Naive thymus-derived CD4-positive, alpha-beta T cell (primary cell): ENCODE results near the gene CD247. TPM values are rescaled to one million over a fixed set of nuclear protein-coding genes. Genes with fewer than 3 reads are reported as not detected.

ENCODE experiments used
- ATAC-seq: fragments of 150-1000 bp; cut with Tn5 transposase; 2 replicates; pipeline ENCODE4 v1.10.0; 2021; ENCODE audit warnings: mild to moderate bottlenecking, moderate library complexity
- CTCF ChIA-PET: fragments of 350-600 bp; sonication (Branson Sonifier 250); formaldehyde crosslinking; loops from one replicate; lab custom pipeline; 2021; ENCODE audit warnings: antibody characterized with exemption; lab: Charles Lee
- POLR2A ChIA-PET: fragments of 350-600 bp; sonication (Branson Sonifier 250); formaldehyde crosslinking; loops from one replicate; lab custom pipeline; 2021; ENCODE audit warnings: antibody characterized with exemption, inconsistent platforms; lab: Charles Lee
- DNase-seq, 9 donors: peaks; one replicate each; pipeline versions ENCODE4 v3.0.0 to v3.0.0-alpha.2; 2020 to 2022; ENCODE audit warnings: mixed read lengths in 1 of 9
- H3K27ac ChIP-seq: one replicate; pipeline ENCODE4 v1.7.0; 2013; ENCODE audit warnings: mild to moderate bottlenecking, low read depth, low read length, moderate library complexity
- H3K27me3 ChIP-seq, 2 donors: one replicate each; pipeline ENCODE4 v1.7.0; 2013; ENCODE audit warnings: low read length in 2 of 2, mild to moderate bottlenecking in 2 of 2, moderate library complexity in 2 of 2; ENCODE audit not compliant: control insufficient read depth in 2 of 2, insufficient read depth in 2 of 2
- H3K36me3 ChIP-seq, 3 experiments: 1 replicate in 2 of 3; 2 replicates in 1 of 3; pipeline ENCODE4 v1.7.0; 2013; ENCODE audit warnings: low read length in 3 of 3, mild to moderate bottlenecking in 3 of 3, moderate library complexity in 1 of 3; ENCODE audit not compliant: insufficient read depth in 3 of 3, control insufficient read depth in 2 of 3
- H3K4me1 ChIP-seq, 2 donors: one replicate each; pipeline ENCODE4 v1.7.0; 2013; ENCODE audit warnings: low read length in 2 of 2, mild to moderate bottlenecking in 2 of 2, moderate library complexity in 1 of 2; ENCODE audit not compliant: control insufficient read depth in 2 of 2, insufficient read depth in 2 of 2
- H3K4me3 ChIP-seq: 2 replicates; pipeline ENCODE4 v1.7.0; 2013; ENCODE audit warnings: mild to moderate bottlenecking, low read length
- H3K9me3 ChIP-seq, 3 experiments: 1 replicate in 2 of 3; 2 replicates in 1 of 3; pipeline ENCODE4 v1.7.0; 2013; ENCODE audit warnings: low read length in 3 of 3; ENCODE audit not compliant: control insufficient read depth in 2 of 3
- H3K27ac Mint-ChIP-seq, 9 donors: one replicate each; pipeline ENCODE4 v1.8.0; 2020 to 2022; ENCODE audit warnings: mixed read lengths in 9 of 9, mild to moderate bottlenecking in 8 of 9, moderate library complexity in 5 of 9, inconsistent platforms in 2 of 9
- H3K27me3 Mint-ChIP-seq, 5 donors: one replicate each; pipeline ENCODE4 v1.8.0; 2021 to 2022; ENCODE audit warnings: mixed read lengths in 5 of 5, mild to moderate bottlenecking in 1 of 5
- H3K36me3 Mint-ChIP-seq, 5 donors: one replicate each; pipeline ENCODE4 v1.8.0; 2020 to 2022; ENCODE audit warnings: mixed read lengths in 5 of 5, mild to moderate bottlenecking in 3 of 5, inconsistent platforms in 1 of 5
- H3K4me1 Mint-ChIP-seq, 7 donors: one replicate each; pipeline ENCODE4 v1.8.0; 2020 to 2022; ENCODE audit warnings: mixed read lengths in 7 of 7, mild to moderate bottlenecking in 3 of 7, inconsistent platforms in 1 of 7
- H3K4me3 Mint-ChIP-seq, 10 donors: one replicate each; pipeline ENCODE4 v1.8.0; 2020 to 2022; ENCODE audit warnings: mild to moderate bottlenecking in 10 of 10, mixed read lengths in 10 of 10, moderate library complexity in 6 of 10, inconsistent platforms in 2 of 10
- H3K9me3 Mint-ChIP-seq, 11 donors: one replicate each; pipeline ENCODE4 v1.8.0; 2020 to 2022; ENCODE audit warnings: mixed read lengths in 11 of 11, mild to moderate bottlenecking in 4 of 11, inconsistent platforms in 1 of 11, moderate library complexity in 1 of 11
- intact Hi-C, 2 donors: fragments of 100-400 bp; cut with micrococcal nuclease; formaldehyde crosslinking; loops; one replicate each; pipeline ENCODE4 v1.15.1; 2023
- polyA plus RNA-seq, 2 donors: library from polyadenylated mRNA; unstranded; fragments of 300-500 nt; fragmentation: Illumina TruSeq; gene quantifications; one replicate each; pipeline ENCODE4 v1.2.3, GENCODE V29; 2021
- total RNA-seq, 6 experiments: library from RNA in 5 of 6; stranded (reverse) in 5 of 6; gene quantifications; 1 replicate in 5 of 6; 2 replicates in 1 of 6; pipeline ENCODE4 v1.2.3 and lab custom pipeline; 2021 to 2026

The CD247 gene
- total and polyA plus RNA-seq, 7 experiments from 2014 or later, result 246 to 476 (median 352) TPM

GRCh38 chr1:167512046-167512654, 6.2 kb downstream of the CD247 start:
- DNase-seq, result no peak
- Histone ChIP-seq H3K9me3 (no peaks in the 10 kb centered on the region), H3K4me3 (peak overlapping the region; percentile 46), H3K27me3 (no peaks in the 10 kb centered on the region), H3K36me3 (peaks cover 0 to 32% (median 4%) of the 10 kb centered on the region in 3 experiments), H3K4me1 (peaks cover 51 to 54% of the 10 kb centered on the region in 2 donors), H3K27ac (peak overlapping the region; percentile 96)
- intact Hi-C loops, result no loop called here
- H3K27ac Mint-ChIP-seq, result peak overlapping the region; percentile 75 to 100 (median 94)
- H3K36me3 Mint-ChIP-seq, result peaks cover 12 to 69% (median 62%) of the 10 kb centered on the region in 5 donors
- peaks cover 46 to 89% (median 68%) of the 10 kb centered on the region in 7 donors for H3K4me1 Mint-ChIP-seq
- ChIA-PET CTCF (interaction anchor here (0.6 kb wide), 1 partner anchor 110 kb away, joined by 4 read pairs; no protein-coding TSS in a partner anchor), POLR2A (interaction anchor here (0.7 to 4.2 kb wide), 12 partner anchors 9 to 267 kb away, joined by 3 to 43 read pairs (median 5); no protein-coding TSS in a partner anchor)
- H3K4me3 Mint-ChIP-seq, result peak overlapping the region; percentile 79 to 100 (median 90)
- no peak for ATAC-seq
- H3K9me3 Mint-ChIP-seq, result peaks cover 0 to 3% (median 0%) of the 10 kb centered on the region in 11 donors
- H3K27me3 Mint-ChIP-seq, result no peaks in the 10 kb centered on the region

DNA sequence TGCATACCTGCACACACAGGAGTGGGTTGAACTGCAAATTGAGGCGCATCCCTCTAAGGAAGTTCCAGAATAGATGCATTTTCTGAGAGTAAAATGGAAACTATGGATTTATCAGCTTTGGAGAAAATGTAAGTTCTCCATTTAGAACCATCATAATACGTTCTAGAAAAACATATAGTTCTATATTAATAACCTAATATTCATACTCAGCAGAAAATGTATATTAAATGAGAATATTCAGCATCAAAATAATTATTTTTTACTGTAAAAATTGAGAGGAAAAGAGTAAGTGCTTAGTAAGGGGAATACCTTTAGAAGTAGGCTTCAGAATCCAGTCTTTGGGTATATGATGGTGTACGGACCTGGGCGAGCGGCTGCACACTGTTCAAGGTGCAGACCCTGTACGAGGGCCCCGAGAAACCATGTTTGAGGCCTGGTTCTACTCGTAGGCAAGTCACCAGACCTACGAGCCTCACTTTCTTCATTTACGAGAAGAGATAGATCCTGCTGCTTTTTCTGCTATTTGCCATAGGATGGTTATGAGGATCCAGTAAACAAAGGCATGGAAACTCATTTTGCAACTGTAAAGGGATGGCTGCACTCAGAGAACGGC, 6.8 kb downstream of the CD247 start:
- H3K4me1 Mint-ChIP-seq, result peaks cover 52 to 96% (median 73%) of the 10 kb centered on the region in 7 donors
- intact Hi-C loops, result no loop called here
- peaks cover 6 to 67% (median 57%) of the 10 kb centered on the region in 5 donors for H3K36me3 Mint-ChIP-seq
- POLR2A ChIA-PET, result interaction anchor here (0.7 to 4.2 kb wide), 12 partner anchors 9 to 116 kb away, joined by 3 to 43 read pairs (median 4); no protein-coding TSS in a partner anchor
- peak overlapping the region in 8 of 9 donors; percentile 85 to 100 (median 94) for H3K27ac Mint-ChIP-seq
- H3K9me3 Mint-ChIP-seq, result peaks cover 0 to 3% (median 0%) of the 10 kb centered on the region in 11 donors
- peaks cover 0 to 31% (median 4%) of the 10 kb centered on the region in 3 experiments for H3K36me3 ChIP-seq
- DNase-seq (no peak), ATAC-seq (no peak)
- no peaks in the 10 kb centered on the region for H3K27me3 Mint-ChIP-seq
- no peaks in the 10 kb centered on the region for H3K27me3 ChIP-seq
- H3K27ac ChIP-seq, result peak overlapping the region; percentile 96
- H3K4me1 ChIP-seq, result peaks cover 52 to 61% of the 10 kb centered on the region in 2 donors
- peak overlapping the region; percentile 79 to 100 (median 90) for H3K4me3 Mint-ChIP-seq
- peak overlapping the region; percentile 46 for H3K4me3 ChIP-seq
- no peaks in the 10 kb centered on the region for H3K9me3 ChIP-seq
- CTCF ChIA-PET, result interaction anchor here (0.6 kb wide), 1 partner anchor 109 kb away, joined by 4 read pairs; no protein-coding TSS in a partner anchor

DNA sequence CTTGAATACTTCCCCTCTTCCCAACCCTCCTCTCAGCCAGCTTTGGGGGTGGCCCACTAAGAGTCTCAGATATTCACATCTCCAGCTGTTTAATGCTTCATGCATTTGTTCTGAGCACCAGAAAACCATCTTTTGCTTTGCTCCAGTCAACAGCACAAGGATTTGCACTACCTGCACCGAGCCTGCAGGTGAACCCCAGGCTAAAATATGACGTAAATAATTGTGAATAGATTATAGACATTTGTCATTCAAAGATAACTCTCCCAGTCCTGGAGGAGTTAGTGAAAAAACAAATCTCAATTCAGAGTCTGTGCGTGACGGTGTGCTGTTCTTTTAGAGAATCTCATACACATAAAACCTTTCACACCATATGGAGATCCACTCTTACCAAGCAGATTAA, 7.4 kb downstream of the CD247 start:
- Histone ChIP-seq H3K27ac (peak overlapping the region; percentile 96), H3K36me3 (peaks cover 0 to 31% (median 4%) of the 10 kb centered on the region in 3 experiments), H3K4me3 (peak overlapping the region; percentile 29), H3K4me1 (peaks cover 54 to 66% of the 10 kb centered on the region in 2 donors), H3K27me3 (no peaks in the 10 kb centered on the region), H3K9me3 (no peaks in the 10 kb centered on the region)
- Mint-ChIP-seq H3K36me3 (peaks cover 6 to 64% (median 51%) of the 10 kb centered on the region in 5 donors), H3K4me3 (peak overlapping the region; percentile 58 to 100 (median 90)), H3K4me1 (peaks cover 55 to 98% (median 79%) of the 10 kb centered on the region in 7 donors), H3K27ac (peak overlapping the region; percentile 48 to 100 (median 94)), H3K27me3 (no peaks in the 10 kb centered on the region), H3K9me3 (peaks cover 0 to 3% (median 0%) of the 10 kb centered on the region in 11 donors)
- CTCF ChIA-PET, result no interaction called here
- ATAC-seq (peak; percentile 63), DNase-seq (peak in 4 of 9 donors; percentile 35 to 62 (median 45))
- intact Hi-C loops, result loop anchor here in 1 of 2 donors (1.0 kb wide), 2 partner anchors 7 to 11 kb away; partner anchors contain the start of gene CD247
- POLR2A ChIA-PET, result interaction anchor here (0.7 to 4.2 kb wide), 12 partner anchors 9 to 73 kb away, joined by 3 to 43 read pairs (median 4); no protein-coding TSS in a partner anchor

- Histone ChIP-seq H3K4me1 (peaks cover 48 to 73% of the 10 kb centered on the region in 2 donors), H3K27ac (peak overlapping the region; percentile 96), H3K9me3 (no peaks in the 10 kb centered on the region), H3K36me3 (peaks cover 0 to 31% (median 4%) of the 10 kb centered on the region in 3 experiments), H3K27me3 (no peaks in the 10 kb centered on the region), H3K4me3 (peak overlapping the region; percentile 29)
- Mint-ChIP-seq H3K27me3 (no peaks in the 10 kb centered on the region), H3K36me3 (peaks cover 6 to 58% (median 44%) of the 10 kb centered on the region in 5 donors), H3K9me3 (peaks cover 0 to 3% (median 0%) of the 10 kb centered on the region in 11 donors), H3K27ac (peak overlapping the region; percentile 80 to 100 (median 94)), H3K4me3 (peak overlapping the region; percentile 58 to 100 (median 90)), H3K4me1 (peaks cover 57 to 98% (median 85%) of the 10 kb centered on the region in 7 donors)
- CTCF ChIA-PET, result interaction anchor here (1.2 kb wide), 1 partner anchor 8 kb away, joined by 6 read pairs; the partner anchor contains the start of gene CD247
- intact Hi-C loops, result loop anchor here in 1 of 2 donors (1.0 kb wide), 2 partner anchors 8 to 10 kb away; partner anchors contain the start of gene CD247
- DNase-seq (peak in 1 of 9 donors; percentile 38), ATAC-seq (peak; percentile 37)
- POLR2A ChIA-PET, result interaction anchor here (0.7 to 4.2 kb wide), 15 partner anchors 8 to 72 kb away, joined by 3 to 43 read pairs (median 5); partner anchors contain the start of gene CD247
Measured at GRCh38 chr1:167510244-167510643, 8.1 kb downstream of the CD247 start.

- POLR2A ChIA-PET, result interaction anchor here (0.6 to 4.2 kb wide), 16 partner anchors 9 to 414 kb away, joined by 3 to 43 read pairs (median 4); partner anchors contain the start of gene CD247
- CTCF ChIA-PET, result interaction anchor here (1.2 kb wide), 1 partner anchor 9 kb away, joined by 6 read pairs; the partner anchor contains the start of gene CD247
- peaks cover 64 to 98% (median 91%) of the 10 kb centered on the region in 7 donors for H3K4me1 Mint-ChIP-seq
- H3K36me3 Mint-ChIP-seq, result peaks cover 6 to 54% (median 41%) of the 10 kb centered on the region in 5 donors
- peak overlapping the region; percentile 96 for H3K27ac ChIP-seq
- H3K27me3 Mint-ChIP-seq, result no peaks in the 10 kb centered on the region
- peak overlapping the region; percentile 58 to 100 (median 90) for H3K4me3 Mint-ChIP-seq
- H3K4me1 ChIP-seq, result peaks cover 41 to 76% of the 10 kb centered on the region in 2 donors
- peak overlapping the region; percentile 80 to 100 (median 94) for H3K27ac Mint-ChIP-seq
- H3K27me3 ChIP-seq, result no peaks in the 10 kb centered on the region
- H3K4me3 ChIP-seq, result peak overlapping the region; percentile 29
- intact Hi-C loops, result no loop called here
- H3K36me3 ChIP-seq, result peaks cover 0 to 32% (median 4%) of the 10 kb centered on the region in 3 experiments
- peak; percentile 74 for ATAC-seq
- peaks cover 0 to 3% (median 0%) of the 10 kb centered on the region in 11 donors for H3K9me3 Mint-ChIP-seq
- peak in 3 of 9 donors; percentile 46 to 86 (median 53) for DNase-seq
- H3K9me3 ChIP-seq, result no peaks in the 10 kb centered on the region
Measured at GRCh38 chr1:167509587-167509986, 8.7 kb downstream of the CD247 start.
